Fibroblast of lung (primary cell): ENCODE data around the gene PHF21A. TPM values are rescaled to one million over a fixed set of nuclear protein-coding genes. Genes with fewer than 3 reads are reported as not detected.
A peak's percentile ranks its signal among the peaks of the same experiment; 100 is the strongest.
"Not testable (repeated sequence)": the region's sequence is repeated elsewhere in the genome, so short reads cannot be mapped to it uniquely, and the experiment has no call there.

ENCODE experiments used
- DNase-seq, 2 donors: peaks; one replicate each; pipeline versions ENCODE4 v3.0.0 to v3.0.0-alpha.2; 2010; ENCODE audit warnings: low read depth in 2 of 2
- H2AFZ ChIP-seq: 2 replicates; pipeline ENCODE4 v1.5.1; 2012; ENCODE audit warnings: low read length, control low read depth, inconsistent platforms
- H3K27ac ChIP-seq: 2 replicates; pipeline ENCODE4 v1.5.1; 2011; ENCODE audit warnings: low read length, control low read depth; ENCODE audit not compliant: insufficient read depth
- H3K27me3 ChIP-seq: 2 replicates; pipeline ENCODE4 v1.5.1; 2011; ENCODE audit warnings: mild to moderate bottlenecking, low read length; ENCODE audit not compliant: control insufficient read depth, insufficient read depth
- H3K36me3 ChIP-seq: 2 replicates; pipeline ENCODE4 v1.5.1; 2011; ENCODE audit warnings: low read length; ENCODE audit not compliant: control insufficient read depth, insufficient read depth
- H3K4me1 ChIP-seq: 2 replicates; pipeline ENCODE4 v1.5.1; 2011; ENCODE audit warnings: low read length; ENCODE audit not compliant: control insufficient read depth, insufficient read depth; ENCODE audit errors: extremely low read depth
- H3K4me2 ChIP-seq: 2 replicates; pipeline ENCODE4 v1.5.1; 2011; ENCODE audit warnings: low read length, control low read depth; ENCODE audit not compliant: insufficient read depth; ENCODE audit errors: extremely low read depth
- H3K4me3 ChIP-seq, 4 experiments: fragments of 200-600 bp in 1 of 4; sonication (generic) in 1 of 4; replicated peaks in 1 of 4; 2 replicates each; pipeline ENCODE4 v1.5.1; 2011 to 2016; ENCODE audit warnings: low read length in 4 of 4, low read depth in 3 of 4, mild to moderate bottlenecking in 3 of 4, control low read depth in 2 of 4, inconsistent platforms in 1 of 4, mixed read lengths in 1 of 4; ENCODE audit not compliant: insufficient read depth in 1 of 4; ENCODE audit errors: control extremely low read depth in 1 of 4
- H3K79me2 ChIP-seq: 2 replicates; pipeline ENCODE4 v1.5.1; 2012; ENCODE audit warnings: mild to moderate bottlenecking, low read length, inconsistent platforms; ENCODE audit not compliant: control insufficient read depth, insufficient read depth
- H3K9ac ChIP-seq: 2 replicates; pipeline ENCODE4 v1.5.1; 2011; ENCODE audit warnings: mild to moderate bottlenecking, low read length, control low read depth; ENCODE audit not compliant: insufficient read depth
- H3K9me3 ChIP-seq: 2 replicates; pipeline ENCODE4 v1.5.1; 2012; ENCODE audit warnings: low read depth, low read length; ENCODE audit not compliant: control insufficient read depth, insufficient read depth
- H4K20me1 ChIP-seq: 2 replicates; pipeline ENCODE4 v1.5.1; 2011; ENCODE audit warnings: low read length; ENCODE audit not compliant: control insufficient read depth, insufficient read depth; ENCODE audit errors: extremely low read depth
- CTCF ChIP-seq, 2 donors: IDR thresholded peaks in 1 of 2; conservative IDR thresholded peaks in 1 of 2; 1 replicate in 1 of 2; 2 replicates in 1 of 2; pipeline ENCODE4 v1.5.1; 2011 to 2012; ENCODE audit warnings: low read length in 2 of 2, control low read depth in 1 of 2, inconsistent platforms in 1 of 2, low read depth in 1 of 2, mild to moderate bottlenecking in 1 of 2
- EZH2 ChIP-seq: IDR thresholded peaks from 2 replicates; pipeline ENCODE4 v1.5.1; 2012; ENCODE audit warnings: low read length, control low read depth, mild to moderate bottlenecking; ENCODE audit errors: missing control alignments
- polyA plus RNA-seq, 2 donors: library from polyadenylated mRNA; depleted of rRNA in 1 of 2; stranded (reverse) in 1 of 2; unstranded in 1 of 2; fragments of >200 nt; gene quantifications; 2 replicates each; pipeline ENCODE4 v1.2.1, GENCODE V29; 2011 to 2012; ENCODE audit warnings: missing spikeins in 1 of 2
- total RNA-seq: library from RNA; depleted of rRNA; stranded (reverse); fragments of >200 nt; gene quantifications from 2 replicates; pipeline ENCODE4 v1.2.1, GENCODE V29; 2014

PHF21A gene
- total and polyA plus RNA-seq, 2 donors (not counting 1 experiment from before 2014, with no cell fraction given): 18.5 to 21.0 TPM

- peaks cover 14% of the 10 kb centered on the region for H3K27me3 ChIP-seq
Measured at GRCh38 chr11:45900916-45901617, 220.2 kb downstream of the PHF21A start.

GRCh38 chr11:45900175-45900800 lies 221.0 kb downstream of the PHF21A start:
- not testable (repeated sequence) for DNase-seq, H2AFZ ChIP-seq
- peak overlapping the region; percentile 84 for H3K27ac ChIP-seq

More at GRCh38 chr11:45900916-45901617, 220.2 kb downstream of the PHF21A start:
- no peak overlapping the region for H3K9ac ChIP-seq
- DNase-seq: no peak
- H3K27ac ChIP-seq: no peak overlapping the region
- H3K4me1 ChIP-seq: peaks cover 3% of the 10 kb centered on the region
- H2AFZ ChIP-seq: no peak overlapping the region
- H3K36me3 ChIP-seq: peaks cover 4% of the 10 kb centered on the region
- TF ChIP-seq EZH2 (no peak), CTCF (conservative IDR thresholded peaks at IDR 0.05 in 1 of 2, IDR thresholded peaks at IDR 0.05 in 1 of 2; ENCODE audit: low read depth in 1 of 2, low read length in 2 of 2) (no peak)
- peak overlapping the region; percentile 46 to 69 (median 56) for H3K4me3 ChIP-seq
- peak overlapping the region; percentile 73 for H3K4me2 ChIP-seq
- H3K9me3 ChIP-seq: no peaks in the 10 kb centered on the region
- H4K20me1 ChIP-seq: no peaks in the 10 kb centered on the region
- no peaks in the 10 kb centered on the region for H3K79me2 ChIP-seq

GRCh38 chr11:45899448-45900174 lies 221.6 kb downstream of the PHF21A start:
- peaks cover 14% of the 10 kb centered on the region for H3K27me3 ChIP-seq
- peaks cover 4% of the 10 kb centered on the region for H3K36me3 ChIP-seq
- peak overlapping the region; percentile 35 for H3K4me2 ChIP-seq
- peak; percentile 87 to 92 for DNase-seq
- H3K4me3 ChIP-seq: peak overlapping the region; percentile 25 to 69 (median 58)
- H4K20me1 ChIP-seq: no peaks in the 10 kb centered on the region
- TF ChIP-seq EZH2: no peak
- no peak for TF ChIP-seq CTCF (conservative IDR thresholded peaks at IDR 0.05 in 1 of 2, IDR thresholded peaks at IDR 0.05 in 1 of 2; ENCODE audit: low read depth in 1 of 2, low read length in 2 of 2)
- H3K9ac ChIP-seq: peak overlapping the region; percentile 87
- H3K4me1 ChIP-seq: peaks cover 3% of the 10 kb centered on the region
- H3K79me2 ChIP-seq: no peaks in the 10 kb centered on the region
- H3K9me3 ChIP-seq: no peaks in the 10 kb centered on the region
- H3K27ac ChIP-seq: peak overlapping the region; percentile 84
- H2AFZ ChIP-seq: peak overlapping the region; percentile 52

More at GRCh38 chr11:45900175-45900800, 221.0 kb downstream of the PHF21A start:
- Histone ChIP-seq H3K9ac (peak overlapping the region; percentile 87), H3K27me3 (peaks cover 14% of the 10 kb centered on the region), H3K4me3 (peak overlapping the region; percentile 46 to 69 (median 56)), H3K4me2 (peak overlapping the region; percentile 73)
- H3K36me3 ChIP-seq, H3K79me2 ChIP-seq, H3K4me1 ChIP-seq, H3K9me3 ChIP-seq, H4K20me1 ChIP-seq: not testable (repeated sequence)
